ENCODE results near the gene DNPEP. TPM values are rescaled to one million over a fixed set of nuclear protein-coding genes. Genes with fewer than 3 reads are reported as not detected.

Gene DNPEP
- total RNA-seq, 1 experiment from 2014 or later: 69.2 TPM

- CTCF ChIA-PET: no interaction called here
- DNase-seq (ENCODE audit: low spot score): no peak
- H3K4me1 ChIP-seq (ENCODE audit: insufficient read depth, low read length, poor library complexity, severe bottlenecking): peaks cover 15% of the 10 kb centered on the region
- TF ChIP-seq EZH2 (IDR thresholded peaks at IDR 0.05; ENCODE audit: borderline replicate concordance, low read depth, low read length, poor library complexity, severe bottlenecking) (no peak), CTCF (conservative IDR thresholded peaks at IDR 0.05; ENCODE audit: low read depth, low read length) (no peak)
- H3K9me3 ChIP-seq (ENCODE audit: low read depth, low read length, poor library complexity, severe bottlenecking): no peaks in the 10 kb centered on the region
- no peak overlapping the region for H3K4me3 ChIP-seq (ENCODE audit: low read depth, low read length, poor library complexity, severe bottlenecking)
- POLR2A ChIA-PET (ENCODE audit: low non-redundant PET): no interaction called here
- H3K27me3 ChIP-seq (replicated peaks; ENCODE audit: insufficient read depth, low read depth, low read length, poor library complexity): no peaks in the 10 kb centered on the region
- no peak overlapping the region for H3K27ac ChIP-seq (ENCODE audit: low read depth, low read length, poor library complexity, severe bottlenecking)
- H3K36me3 ChIP-seq (ENCODE audit: insufficient read depth, low read length, poor library complexity, severe bottlenecking): no peaks in the 10 kb centered on the region
- no TSS peak for BruUV-seq (replicated peaks)
- intact Hi-C loops (cut with micrococcal nuclease; ENCODE audit: unreplicated experiment): no loop called here
Measured at GRCh38 chr2:219416938-219417337, 29.2 kb upstream of the DNPEP start.

- TF ChIP-seq EZH2 (IDR thresholded peaks at IDR 0.05; ENCODE audit: borderline replicate concordance, low read depth, low read length, poor library complexity, severe bottlenecking): no peak
- Histone ChIP-seq H3K4me1 (ENCODE audit: insufficient read depth, low read length, poor library complexity, severe bottlenecking) (peaks cover 15% of the 10 kb centered on the region), H3K9me3 (ENCODE audit: low read depth, low read length, poor library complexity, severe bottlenecking) (no peaks in the 10 kb centered on the region), H3K27me3 (replicated peaks; ENCODE audit: insufficient read depth, low read depth, low read length, poor library complexity) (no peaks in the 10 kb centered on the region), H3K4me3 (ENCODE audit: low read depth, low read length, poor library complexity, severe bottlenecking) (no peak overlapping the region), H3K36me3 (ENCODE audit: insufficient read depth, low read length, poor library complexity, severe bottlenecking) (no peaks in the 10 kb centered on the region), H3K27ac (ENCODE audit: low read depth, low read length, poor library complexity, severe bottlenecking) (no peak overlapping the region)
- ChIA-PET CTCF (interaction anchor here (1.2 kb wide), 1 partner anchor 114 kb away, joined by 4 read pairs; no protein-coding TSS in a partner anchor), POLR2A (ENCODE audit: low non-redundant PET) (interaction anchor here (0.6 kb wide), 1 partner anchor 134 kb away, joined by 5 read pairs; no protein-coding TSS in a partner anchor)
- BruUV-seq (replicated peaks): no TSS peak
- DNase-seq (ENCODE audit: low spot score): peak; percentile 36
- intact Hi-C loops (cut with micrococcal nuclease; ENCODE audit: unreplicated experiment): no loop called here
Measured at GRCh38 chr2:219416235-219416602, 28.5 kb upstream of the DNPEP start.

- ChIA-PET CTCF (interaction anchor here (1.2 kb wide), 1 partner anchor 114 kb away, joined by 4 read pairs; no protein-coding TSS in a partner anchor), POLR2A (ENCODE audit: low non-redundant PET) (no interaction called here)
- Histone ChIP-seq H3K36me3 (ENCODE audit: insufficient read depth, low read length, poor library complexity, severe bottlenecking) (no peaks in the 10 kb centered on the region), H3K27ac (ENCODE audit: low read depth, low read length, poor library complexity, severe bottlenecking) (no peak overlapping the region), H3K9me3 (ENCODE audit: low read depth, low read length, poor library complexity, severe bottlenecking) (no peaks in the 10 kb centered on the region), H3K4me3 (ENCODE audit: low read depth, low read length, poor library complexity, severe bottlenecking) (no peak overlapping the region), H3K27me3 (replicated peaks; ENCODE audit: insufficient read depth, low read depth, low read length, poor library complexity) (no peaks in the 10 kb centered on the region), H3K4me1 (ENCODE audit: insufficient read depth, low read length, poor library complexity, severe bottlenecking) (peaks cover 15% of the 10 kb centered on the region)
- no TSS peak for BruUV-seq (replicated peaks)
- intact Hi-C loops (cut with micrococcal nuclease; ENCODE audit: unreplicated experiment): no loop called here
- no peak for DNase-seq (ENCODE audit: low spot score)
- no peak for TF ChIP-seq CTCF (conservative IDR thresholded peaks at IDR 0.05; ENCODE audit: low read depth, low read length)
- TF ChIP-seq EZH2 (IDR thresholded peaks at IDR 0.05; ENCODE audit: borderline replicate concordance, low read depth, low read length, poor library complexity, severe bottlenecking): no peak
Measured at GRCh38 chr2:219415580-219416234, 28.0 kb upstream of the DNPEP start.

- Histone ChIP-seq H3K9me3 (ENCODE audit: low read depth, low read length, poor library complexity, severe bottlenecking) (no peaks in the 10 kb centered on the region), H3K27me3 (replicated peaks; ENCODE audit: insufficient read depth, low read depth, low read length, poor library complexity) (no peaks in the 10 kb centered on the region), H3K4me1 (ENCODE audit: insufficient read depth, low read length, poor library complexity, severe bottlenecking) (peaks cover 15% of the 10 kb centered on the region), H3K36me3 (ENCODE audit: insufficient read depth, low read length, poor library complexity, severe bottlenecking) (no peaks in the 10 kb centered on the region), H3K27ac (ENCODE audit: low read depth, low read length, poor library complexity, severe bottlenecking) (no peak overlapping the region), H3K4me3 (ENCODE audit: low read depth, low read length, poor library complexity, severe bottlenecking) (no peak overlapping the region)
- no TSS peak for BruUV-seq (replicated peaks)
- DNase-seq (ENCODE audit: low spot score): no peak
- intact Hi-C loops (cut with micrococcal nuclease; ENCODE audit: unreplicated experiment): no loop called here
- CTCF ChIA-PET: no interaction called here
- TF ChIP-seq EZH2 (IDR thresholded peaks at IDR 0.05; ENCODE audit: borderline replicate concordance, low read depth, low read length, poor library complexity, severe bottlenecking) (no peak), CTCF (conservative IDR thresholded peaks at IDR 0.05; ENCODE audit: low read depth, low read length) (no peak)
- POLR2A ChIA-PET (ENCODE audit: low non-redundant PET): no interaction called here
Measured at GRCh38 chr2:219414857-219415256, 27.1 kb upstream of the DNPEP start.

All from A673 (cell line).